ENCODE results near the gene GCN1.

DNA sequence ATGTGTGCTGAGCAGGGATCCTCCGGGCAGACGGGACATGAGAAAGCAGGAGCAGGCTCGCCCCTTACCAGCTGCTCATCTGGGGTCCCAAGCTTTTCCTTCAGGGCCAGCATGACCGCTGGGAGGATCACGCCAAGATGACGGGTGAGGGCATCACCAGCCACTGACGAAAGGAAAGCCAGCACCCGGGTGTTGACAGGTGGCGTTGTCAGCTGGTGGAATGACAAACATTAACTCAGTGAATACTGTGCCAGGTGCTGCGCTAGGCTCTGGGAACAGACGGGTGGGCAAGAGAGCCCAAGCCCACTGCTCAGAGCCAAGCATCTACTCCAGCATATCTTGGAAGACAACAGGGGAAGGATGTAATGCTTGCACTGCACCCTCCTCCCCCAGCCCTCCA, 56.7 kb downstream of the GCN1 start:
- TF ChIP-seq POLR2A (IDR thresholded peaks at IDR 0.05; ENCODE audit: extremely low read depth, insufficient read length) (no peak), MYC (IDR thresholded peaks at IDR 0.05; ENCODE audit: low read depth, low read length) (no peak)
- TF ChIP-seq, protein P1, sequence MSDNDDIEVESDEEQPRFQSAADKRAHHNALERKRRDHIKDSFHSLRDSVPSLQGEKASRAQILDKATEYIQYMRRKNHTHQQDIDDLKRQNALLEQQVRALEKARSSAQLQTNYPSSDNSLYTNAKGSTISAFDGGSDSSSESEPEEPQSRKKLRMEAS (IDR thresholded peaks at IDR 0.05; ENCODE audit: low read depth, low read length) = no peak
- TF ChIP-seq, protein P2, sequence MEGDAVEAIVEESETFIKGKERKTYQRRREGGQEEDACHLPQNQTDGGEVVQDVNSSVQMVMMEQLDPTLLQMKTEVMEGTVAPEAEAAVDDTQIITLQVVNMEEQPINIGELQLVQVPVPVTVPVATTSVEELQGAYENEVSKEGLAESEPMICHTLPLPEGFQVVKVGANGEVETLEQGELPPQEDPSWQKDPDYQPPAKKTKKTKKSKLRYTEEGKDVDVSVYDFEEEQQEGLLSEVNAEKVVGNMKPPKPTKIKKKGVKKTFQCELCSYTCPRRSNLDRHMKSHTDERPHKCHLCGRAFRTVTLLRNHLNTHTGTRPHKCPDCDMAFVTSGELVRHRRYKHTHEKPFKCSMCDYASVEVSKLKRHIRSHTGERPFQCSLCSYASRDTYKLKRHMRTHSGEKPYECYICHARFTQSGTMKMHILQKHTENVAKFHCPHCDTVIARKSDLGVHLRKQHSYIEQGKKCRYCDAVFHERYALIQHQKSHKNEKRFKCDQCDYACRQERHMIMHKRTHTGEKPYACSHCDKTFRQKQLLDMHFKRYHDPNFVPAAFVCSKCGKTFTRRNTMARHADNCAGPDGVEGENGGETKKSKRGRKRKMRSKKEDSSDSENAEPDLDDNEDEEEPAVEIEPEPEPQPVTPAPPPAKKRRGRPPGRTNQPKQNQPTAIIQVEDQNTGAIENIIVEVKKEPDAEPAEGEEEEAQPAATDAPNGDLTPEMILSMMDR (IDR thresholded peaks at IDR 0.05; ENCODE audit: low read depth, low read length) = no peak

All from NB4 (cell line).